Cardiac muscle cell (in vitro differentiated cells and primary cell): Measurements from ENCODE around the gene PAK6. TPM values are rescaled to one million over a fixed set of nuclear protein-coding genes. Genes with fewer than 3 reads are reported as not detected.

Experiments used
- DNase-seq, 2 donors: peaks; one replicate each; pipeline versions ENCODE4 v3.0.0 to v3.0.0-alpha.2; 2010 to 2017; ENCODE audit warnings: low read depth in 1 of 2, low spot score in 1 of 2
- H3K27ac ChIP-seq: fragments of 200-600 bp; sonication (generic); 2 replicates; pipeline ENCODE4 v1.5.1; 2016
- H3K27me3 ChIP-seq: fragments of 200-600 bp; sonication (generic); 2 replicates; pipeline ENCODE4 v1.6.0; 2016; ENCODE audit warnings: control low read depth
- H3K36me3 ChIP-seq: fragments of 200-600 bp; sonication (generic); 2 replicates; pipeline ENCODE4 v1.5.1; 2016; ENCODE audit warnings: control low read depth
- H3K4me1 ChIP-seq: fragments of 200-600 bp; sonication (generic); 2 replicates; pipeline ENCODE4 v1.8.1; 2017; ENCODE audit warnings: low read depth, mild to moderate bottlenecking, mixed run types
- H3K4me3 ChIP-seq: fragments of 200-600 bp; sonication (generic); 2 replicates; pipeline ENCODE4 v1.5.1; 2016; ENCODE audit warnings: mild to moderate bottlenecking
- H3K9me3 ChIP-seq: fragments of 200-600 bp; sonication (generic); 2 replicates; pipeline ENCODE4 v1.5.1; 2017; ENCODE audit warnings: low read depth, mild to moderate bottlenecking, control low read depth
- CTCF ChIP-seq: IDR thresholded peaks from 2 replicates; pipeline ENCODE4 v1.5.1; 2012; ENCODE audit warnings: low read depth, mild to moderate bottlenecking, low read length
- polyA plus RNA-seq: library from polyadenylated mRNA; unstranded; fragments of >200 nt; fragmentation: Nextera tagmentation; extraction: Ambion mirVana; gene quantifications from 2 replicates; pipeline ENCODE4 v1.2.1, GENCODE V29; 2016
- total RNA-seq: library from RNA; depleted of rRNA; stranded (reverse); fragments of >200 nt; gene quantifications from 2 replicates; pipeline ENCODE4 v1.2.3, GENCODE V29; 2016

Gene PAK6
- total and polyA plus RNA-seq, 2 experiments from 2014 or later = 4.2 to 18.7 TPM

GRCh38 chr15:40293905-40294895 lies 55.3 kb downstream of the PAK6 start:
- Histone ChIP-seq H3K27me3 (peaks cover 15% of the 10 kb centered on the region), H3K27ac (no peak overlapping the region), H3K4me1 (peaks cover 56% of the 10 kb centered on the region), H3K4me3 (no peak overlapping the region), H3K9me3 (no peaks in the 10 kb centered on the region), H3K36me3 (no peaks in the 10 kb centered on the region)
- no peak for TF ChIP-seq CTCF
- DNase-seq = no peak

GRCh38 chr15:40295297-40295696 lies 56.4 kb downstream of the PAK6 start:
- peaks cover 56% of the 10 kb centered on the region for H3K4me1 ChIP-seq
- no peaks in the 10 kb centered on the region for H3K36me3 ChIP-seq
- TF ChIP-seq CTCF = no peak
- H3K9me3 ChIP-seq = no peaks in the 10 kb centered on the region
- peaks cover 11% of the 10 kb centered on the region for H3K27me3 ChIP-seq
- H3K4me3 ChIP-seq = no peak overlapping the region
- H3K27ac ChIP-seq = peak overlapping the region; percentile 86
- DNase-seq = no peak

GRCh38 chr15:40295877-40296560 lies 57.2 kb downstream of the PAK6 start:
- H3K4me1 ChIP-seq = peaks cover 62% of the 10 kb centered on the region
- peak overlapping the region; percentile 86 for H3K27ac ChIP-seq
- no peak for TF ChIP-seq CTCF
- no peak overlapping the region for H3K4me3 ChIP-seq
- DNase-seq = peak; percentile 20 to 87
- H3K36me3 ChIP-seq = no peaks in the 10 kb centered on the region
- H3K9me3 ChIP-seq = no peaks in the 10 kb centered on the region
- peaks cover 8% of the 10 kb centered on the region for H3K27me3 ChIP-seq

- DNase-seq = no peak
- TF ChIP-seq CTCF = no peak
- H3K36me3 ChIP-seq = no peaks in the 10 kb centered on the region
- H3K9me3 ChIP-seq = no peaks in the 10 kb centered on the region
- no peak overlapping the region for H3K4me3 ChIP-seq
- H3K4me1 ChIP-seq = peaks cover 64% of the 10 kb centered on the region
- H3K27me3 ChIP-seq = peaks cover 6% of the 10 kb centered on the region
- peak overlapping the region; percentile 86 for H3K27ac ChIP-seq
These were observed 57.8 kb downstream of the PAK6 start for GRCh38 chr15:40296561-40297230.

GRCh38 chr15:40297356-40297755 lies 58.5 kb downstream of the PAK6 start:
- Histone ChIP-seq H3K27me3 (no peaks in the 10 kb centered on the region), H3K9me3 (no peaks in the 10 kb centered on the region), H3K27ac (peak overlapping the region; percentile 86), H3K36me3 (no peaks in the 10 kb centered on the region), H3K4me1 (peaks cover 66% of the 10 kb centered on the region), H3K4me3 (no peak overlapping the region)
- TF ChIP-seq CTCF = no peak
- no peak for DNase-seq
